Measurements from ENCODE around the gene ZNF143.
"Not testable (repeated sequence)": the region's sequence is repeated elsewhere in the genome, so short reads cannot be mapped to it uniquely, and the experiment has no call there.

Gene ZNF143

GRCh38 chr11:9498457-9499078 is 37.8 kb downstream of the ZNF143 start:
- Histone ChIP-seq H3K4me3 (ENCODE audit: low read depth, low read length) (no peak overlapping the region), H3K27ac (ENCODE audit: low read depth, low read length) (no peak overlapping the region), H3K36me3 (ENCODE audit: insufficient read depth, low read length) (peaks cover 4% of the 10 kb centered on the region; the same call in 1 of the 2 replicates), H2AFZ (ENCODE audit: low read length, unreplicated experiment) (no peak overlapping the region), H3K4me1 (ENCODE audit: control insufficient read depth, insufficient read depth, low read length, unreplicated experiment) (no peaks in the 10 kb centered on the region), H3K27me3 (ENCODE audit: insufficient read depth, low read length) (no peaks in the 10 kb centered on the region), H3K79me2 (ENCODE audit: control insufficient read depth, insufficient read depth, low read length, unreplicated experiment) (no peaks in the 10 kb centered on the region)

- H3K4me3 ChIP-seq (ENCODE audit: low read depth, low read length) = no peak overlapping the region
- no peaks in the 10 kb centered on the region for H3K36me3 ChIP-seq (ENCODE audit: insufficient read depth, low read length)
- H3K27ac ChIP-seq (ENCODE audit: low read depth, low read length) = no peak overlapping the region
- no peak overlapping the region for H2AFZ ChIP-seq (ENCODE audit: low read length, unreplicated experiment)
- H3K27me3 ChIP-seq (ENCODE audit: insufficient read depth, low read length) = no peaks in the 10 kb centered on the region
- peaks cover 5% of the 10 kb centered on the region for H3K4me1 ChIP-seq (ENCODE audit: control insufficient read depth, insufficient read depth, low read length, unreplicated experiment)
- no peaks in the 10 kb centered on the region for H3K79me2 ChIP-seq (ENCODE audit: control insufficient read depth, insufficient read depth, low read length, unreplicated experiment)
Measured at GRCh38 chr11:9506489-9507276, 45.9 kb downstream of the ZNF143 start.

- peaks cover 5% of the 10 kb centered on the region for H3K4me1 ChIP-seq (ENCODE audit: control insufficient read depth, insufficient read depth, low read length, unreplicated experiment)
- H2AFZ ChIP-seq (ENCODE audit: low read length, unreplicated experiment) = no peak overlapping the region
- no peak overlapping the region for H3K27ac ChIP-seq (ENCODE audit: low read depth, low read length)
- no peaks in the 10 kb centered on the region for H3K79me2 ChIP-seq (ENCODE audit: control insufficient read depth, insufficient read depth, low read length, unreplicated experiment)
- no peaks in the 10 kb centered on the region for H3K27me3 ChIP-seq (ENCODE audit: insufficient read depth, low read length)
- no peaks in the 10 kb centered on the region for H3K36me3 ChIP-seq (ENCODE audit: insufficient read depth, low read length)
- H3K4me3 ChIP-seq (ENCODE audit: low read depth, low read length) = no peak overlapping the region
Measured at GRCh38 chr11:9507277-9507580, 46.4 kb downstream of the ZNF143 start.

GRCh38 chr11:9509041-9509440 is 48.2 kb downstream of the ZNF143 start:
- Histone ChIP-seq H3K79me2 (ENCODE audit: control insufficient read depth, insufficient read depth, low read length, unreplicated experiment) (no peaks in the 10 kb centered on the region), H3K4me3 (ENCODE audit: low read depth, low read length) (no peak overlapping the region), H3K27me3 (ENCODE audit: insufficient read depth, low read length) (no peaks in the 10 kb centered on the region), H3K27ac (ENCODE audit: low read depth, low read length) (no peak overlapping the region), H3K4me1 (ENCODE audit: control insufficient read depth, insufficient read depth, low read length, unreplicated experiment) (peaks cover 6% of the 10 kb centered on the region), H3K36me3 (ENCODE audit: insufficient read depth, low read length) (peaks cover 9% of the 10 kb centered on the region; the same call in 1 of the 2 replicates), H2AFZ (ENCODE audit: low read length, unreplicated experiment) (no peak overlapping the region)

GRCh38 chr11:9512370-9513019 is 51.7 kb downstream of the ZNF143 start:
- Histone ChIP-seq H3K27me3 (ENCODE audit: insufficient read depth, low read length) (no peaks in the 10 kb centered on the region), H3K36me3 (ENCODE audit: insufficient read depth, low read length) (peaks cover 15% of the 10 kb centered on the region), H3K4me1 (ENCODE audit: control insufficient read depth, insufficient read depth, low read length, unreplicated experiment) (peaks cover 12% of the 10 kb centered on the region)

GRCh38 chr11:9514576-9514975 is 53.8 kb downstream of the ZNF143 start:
- peaks cover 15% of the 10 kb centered on the region for H3K36me3 ChIP-seq (ENCODE audit: insufficient read depth, low read length)
- not testable (repeated sequence) for H3K27ac ChIP-seq (ENCODE audit: low read depth, low read length); H3K4me3 ChIP-seq (ENCODE audit: low read depth, low read length); H2AFZ ChIP-seq (ENCODE audit: low read length, unreplicated experiment); H3K27me3 ChIP-seq (ENCODE audit: insufficient read depth, low read length); H3K79me2 ChIP-seq (ENCODE audit: control insufficient read depth, insufficient read depth, low read length, unreplicated experiment)
- peaks cover 12% of the 10 kb centered on the region for H3K4me1 ChIP-seq (ENCODE audit: control insufficient read depth, insufficient read depth, low read length, unreplicated experiment)

More at GRCh38 chr11:9512370-9513019, 51.7 kb downstream of the ZNF143 start:
- Histone ChIP-seq H2AFZ (ENCODE audit: low read length, unreplicated experiment) (no peak overlapping the region), H3K27ac (ENCODE audit: low read depth, low read length) (no peak overlapping the region), H3K4me3 (ENCODE audit: low read depth, low read length) (no peak overlapping the region), H3K79me2 (ENCODE audit: control insufficient read depth, insufficient read depth, low read length, unreplicated experiment) (no peaks in the 10 kb centered on the region)

- Histone ChIP-seq H3K79me2 (ENCODE audit: control insufficient read depth, insufficient read depth, low read length, unreplicated experiment) (no peaks in the 10 kb centered on the region), H3K4me3 (ENCODE audit: low read depth, low read length) (no peak overlapping the region), H2AFZ (ENCODE audit: low read length, unreplicated experiment) (no peak overlapping the region), H3K27me3 (ENCODE audit: insufficient read depth, low read length) (no peaks in the 10 kb centered on the region), H3K4me1 (ENCODE audit: control insufficient read depth, insufficient read depth, low read length, unreplicated experiment) (peaks cover 7% of the 10 kb centered on the region), H3K36me3 (ENCODE audit: insufficient read depth, low read length) (peaks cover 15% of the 10 kb centered on the region), H3K27ac (ENCODE audit: low read depth, low read length) (no peak overlapping the region)
Measured at GRCh38 chr11:9516113-9516512, 55.3 kb downstream of the ZNF143 start.

- no peaks in the 10 kb centered on the region for H3K27me3 ChIP-seq (ENCODE audit: insufficient read depth, low read length)
- no peak overlapping the region for H3K27ac ChIP-seq (ENCODE audit: low read depth, low read length)
- peaks cover 8% of the 10 kb centered on the region for H3K4me1 ChIP-seq (ENCODE audit: control insufficient read depth, insufficient read depth, low read length, unreplicated experiment)
- H3K79me2 ChIP-seq (ENCODE audit: control insufficient read depth, insufficient read depth, low read length, unreplicated experiment) = no peaks in the 10 kb centered on the region
- H3K36me3 ChIP-seq (ENCODE audit: insufficient read depth, low read length) = peaks cover 6% of the 10 kb centered on the region
- H2AFZ ChIP-seq (ENCODE audit: low read length, unreplicated experiment) = no peak overlapping the region
- no peak overlapping the region for H3K4me3 ChIP-seq (ENCODE audit: low read depth, low read length)
Measured at GRCh38 chr11:9518835-9519410, 58.1 kb downstream of the ZNF143 start.

GRCh38 chr11:9524001-9524400 is 63.2 kb downstream of the ZNF143 start:
- no peak overlapping the region for H3K4me3 ChIP-seq (ENCODE audit: low read depth, low read length)
- no peaks in the 10 kb centered on the region for H3K36me3 ChIP-seq (ENCODE audit: insufficient read depth, low read length)
- H3K27ac ChIP-seq (ENCODE audit: low read depth, low read length) = no peak overlapping the region
- no peak overlapping the region for H2AFZ ChIP-seq (ENCODE audit: low read length, unreplicated experiment)
- H3K4me1 ChIP-seq (ENCODE audit: control insufficient read depth, insufficient read depth, low read length, unreplicated experiment) = peaks cover 41% of the 10 kb centered on the region
- no peaks in the 10 kb centered on the region for H3K79me2 ChIP-seq (ENCODE audit: control insufficient read depth, insufficient read depth, low read length, unreplicated experiment)
- no peaks in the 10 kb centered on the region for H3K27me3 ChIP-seq (ENCODE audit: insufficient read depth, low read length)

- no peaks in the 10 kb centered on the region for H3K36me3 ChIP-seq (ENCODE audit: insufficient read depth, low read length)
- no peak overlapping the region for H3K27ac ChIP-seq (ENCODE audit: low read depth, low read length)
- H3K27me3 ChIP-seq (ENCODE audit: insufficient read depth, low read length) = no peaks in the 10 kb centered on the region
- no peaks in the 10 kb centered on the region for H3K79me2 ChIP-seq (ENCODE audit: control insufficient read depth, insufficient read depth, low read length, unreplicated experiment)
- H3K4me3 ChIP-seq (ENCODE audit: low read depth, low read length) = no peak overlapping the region
- H2AFZ ChIP-seq (ENCODE audit: low read length, unreplicated experiment) = no peak overlapping the region
- H3K4me1 ChIP-seq (ENCODE audit: control insufficient read depth, insufficient read depth, low read length, unreplicated experiment) = peaks cover 47% of the 10 kb centered on the region
Measured at GRCh38 chr11:9525116-9525515, 64.3 kb downstream of the ZNF143 start.

All from ACC112 (cell line).